Measurements from ENCODE around the gene IGF2BP2.
"Not testable (repeated sequence)": the region's sequence is repeated elsewhere in the genome, so short reads cannot be mapped to it uniquely, and the experiment has no call there.

Gene IGF2BP2

DNA sequence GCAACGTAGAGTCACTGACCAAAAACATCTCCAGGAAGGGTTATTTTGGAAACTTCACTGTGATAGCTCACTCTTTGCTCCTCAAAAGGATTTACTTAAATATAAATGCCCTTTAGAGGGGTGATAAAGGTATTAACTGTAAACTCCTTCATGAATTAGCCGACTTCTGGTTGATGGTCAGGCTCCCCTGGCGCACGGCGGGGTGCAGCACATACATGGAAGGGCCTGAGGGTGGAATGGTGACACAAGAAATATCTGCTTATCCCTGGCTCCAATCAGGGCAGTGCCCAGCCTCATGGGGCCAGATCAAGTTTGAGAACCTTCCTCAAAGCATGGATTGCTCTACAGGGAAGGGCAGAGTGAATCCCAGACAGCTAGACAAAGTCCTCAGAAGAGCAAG is 116.5 kb downstream of the IGF2BP2 start:
- FAIRE-seq: no peak

DNA sequence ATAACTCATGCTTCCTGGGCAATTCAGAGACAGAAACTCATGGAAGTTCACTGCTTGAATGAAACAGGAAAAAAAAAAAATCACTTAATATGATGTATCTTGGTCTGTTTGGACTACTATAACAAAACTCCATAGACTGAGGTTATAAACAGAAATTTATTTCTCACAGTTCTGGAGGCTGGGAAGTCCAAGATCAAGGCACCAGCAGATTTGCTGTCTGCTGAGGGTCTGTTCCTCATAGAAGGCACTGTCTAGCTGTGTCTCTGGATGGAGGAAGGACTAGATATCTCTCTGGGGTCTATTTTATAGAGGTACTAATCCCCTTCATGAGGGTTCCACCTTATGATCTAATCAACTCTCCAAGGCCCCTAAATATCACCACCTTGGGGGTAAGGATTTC is 119.3 kb downstream of the IGF2BP2 start:
- no peak for FAIRE-seq

DNA sequence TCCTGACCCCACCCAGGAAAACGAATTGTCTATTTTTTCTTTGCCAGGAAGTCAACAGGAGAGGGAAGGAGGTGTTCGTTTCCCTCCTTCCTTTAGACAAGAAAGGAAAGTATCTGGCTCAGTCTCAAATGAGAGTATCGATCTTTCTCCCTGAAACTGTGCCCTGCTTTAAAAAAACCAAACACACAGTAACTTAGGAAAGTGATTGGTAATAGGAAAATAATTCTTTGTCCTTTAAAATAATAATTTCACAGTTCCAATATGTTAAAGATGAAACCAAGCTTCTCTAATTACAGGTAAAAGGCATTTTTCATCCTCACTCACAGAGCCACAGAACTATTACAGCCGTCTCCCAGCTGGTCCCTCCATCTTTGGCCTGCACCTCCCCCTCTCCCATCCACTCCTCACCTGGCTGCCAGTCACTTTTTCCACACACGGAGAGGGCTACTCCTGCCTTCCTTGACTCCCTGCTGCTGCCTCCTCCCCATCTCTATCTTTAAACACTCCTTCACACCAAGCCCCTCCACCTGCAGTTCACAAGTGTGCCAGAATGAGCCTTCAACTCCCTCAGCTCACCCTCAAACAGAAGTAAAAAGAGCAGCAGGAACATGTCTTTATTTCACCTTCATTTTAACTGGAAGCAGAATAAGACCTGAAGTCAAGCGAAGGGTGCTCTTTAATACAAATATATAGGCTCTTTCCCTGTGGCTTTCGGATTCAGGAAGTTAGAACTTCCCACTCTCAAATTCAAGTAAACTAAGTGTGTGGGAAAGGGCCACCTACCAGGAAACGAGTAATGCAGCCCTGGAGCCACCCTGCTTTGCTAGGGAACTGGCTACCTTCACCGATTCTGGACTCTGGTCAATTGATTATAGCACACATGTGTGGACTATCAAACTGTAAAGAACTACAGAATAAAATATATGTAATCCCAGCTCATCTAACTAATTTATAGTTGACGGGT is 122.3 kb downstream of the IGF2BP2 start:
- FAIRE-seq: peak; percentile 97

DNA sequence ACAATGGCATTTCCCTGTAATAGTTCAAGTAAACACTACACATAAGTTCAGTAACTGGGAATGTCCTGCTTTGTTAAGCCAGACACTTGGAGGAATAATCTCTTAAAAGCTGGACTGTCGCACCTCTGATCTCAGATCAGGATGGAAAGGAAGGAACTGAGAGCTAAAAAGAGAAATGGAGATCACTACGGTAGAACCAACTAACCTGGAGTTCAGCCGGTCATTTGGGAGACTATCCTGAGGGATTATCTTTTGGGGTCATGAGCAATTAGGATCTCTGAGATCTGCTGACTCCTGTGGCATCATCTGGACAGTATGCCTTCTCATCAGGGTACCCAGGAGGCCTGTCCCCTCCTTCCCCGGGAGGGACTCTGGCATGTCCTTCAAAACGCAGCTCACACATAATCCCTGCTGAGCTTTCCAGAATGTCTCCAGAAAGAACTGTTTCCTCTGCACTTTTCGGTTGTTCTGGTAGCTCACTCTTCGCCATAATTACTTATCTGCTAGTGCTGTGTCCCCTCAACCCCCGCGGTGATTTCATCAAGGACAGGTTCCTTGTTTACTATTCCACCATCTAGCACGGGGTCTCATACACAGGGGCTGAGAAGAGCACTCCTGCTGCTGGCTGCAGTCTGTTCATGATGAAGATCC is 123.1 kb downstream of the IGF2BP2 start:
- FAIRE-seq: no peak

DNA sequence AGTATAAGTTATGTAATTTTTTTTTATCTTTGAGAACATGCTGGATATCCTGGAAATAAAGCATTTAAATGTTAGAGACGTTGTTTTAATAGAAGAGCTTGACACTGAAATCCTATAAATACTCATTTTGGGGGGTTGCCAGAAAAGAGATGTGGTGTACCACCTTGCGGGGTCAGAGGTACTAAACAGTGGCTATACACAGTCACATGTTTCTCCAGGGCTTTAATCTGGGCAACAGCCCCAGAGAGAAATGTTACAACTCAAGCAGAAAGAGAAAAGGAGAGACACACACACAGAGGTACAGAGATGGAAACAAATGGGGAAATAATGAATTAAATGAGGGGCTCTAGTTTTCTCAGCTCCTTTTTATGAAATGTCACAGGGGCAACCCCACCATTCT is 124.9 kb downstream of the IGF2BP2 start:
- no peak for FAIRE-seq

DNA sequence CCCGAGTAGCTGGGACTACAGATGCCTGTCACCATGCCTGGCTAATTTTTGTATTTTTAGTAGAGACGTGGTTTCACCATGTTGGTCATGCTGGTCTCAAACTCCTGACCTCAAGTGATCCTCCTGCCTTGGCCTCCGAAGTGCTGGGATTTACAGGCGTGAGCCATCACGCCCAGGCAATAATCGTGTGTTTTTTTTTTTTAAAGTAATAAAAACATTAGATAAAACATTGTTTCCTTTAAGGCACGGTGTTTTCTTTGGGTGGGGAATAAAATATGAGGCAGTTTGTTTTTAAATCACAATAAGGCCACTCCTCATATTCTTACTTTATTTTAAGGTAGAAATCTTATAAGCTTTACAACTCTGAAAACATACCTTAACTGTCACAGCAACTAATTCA is 127.6 kb downstream of the IGF2BP2 start:
- FAIRE-seq: peak; percentile 78

DNA sequence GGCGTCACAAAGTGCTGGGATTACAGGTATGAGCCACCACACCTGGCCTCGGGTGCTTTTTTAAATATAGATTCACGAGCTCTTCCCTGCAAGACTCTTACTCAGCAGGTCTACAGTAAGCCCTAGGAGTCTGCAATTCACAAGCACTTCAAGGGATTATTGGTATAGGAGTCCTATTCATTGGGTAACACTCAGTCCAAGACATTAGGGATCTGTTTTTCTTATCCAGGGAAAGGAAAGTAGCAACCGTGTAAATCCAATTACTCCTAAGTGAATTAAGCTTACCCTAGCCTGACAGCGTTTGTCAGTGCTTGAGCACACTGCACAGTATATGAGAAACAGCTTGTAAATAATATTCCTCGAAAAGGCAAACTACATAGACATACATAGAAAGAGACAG is 128.8 kb downstream of the IGF2BP2 start:
- peak; percentile 93 for FAIRE-seq

DNA sequence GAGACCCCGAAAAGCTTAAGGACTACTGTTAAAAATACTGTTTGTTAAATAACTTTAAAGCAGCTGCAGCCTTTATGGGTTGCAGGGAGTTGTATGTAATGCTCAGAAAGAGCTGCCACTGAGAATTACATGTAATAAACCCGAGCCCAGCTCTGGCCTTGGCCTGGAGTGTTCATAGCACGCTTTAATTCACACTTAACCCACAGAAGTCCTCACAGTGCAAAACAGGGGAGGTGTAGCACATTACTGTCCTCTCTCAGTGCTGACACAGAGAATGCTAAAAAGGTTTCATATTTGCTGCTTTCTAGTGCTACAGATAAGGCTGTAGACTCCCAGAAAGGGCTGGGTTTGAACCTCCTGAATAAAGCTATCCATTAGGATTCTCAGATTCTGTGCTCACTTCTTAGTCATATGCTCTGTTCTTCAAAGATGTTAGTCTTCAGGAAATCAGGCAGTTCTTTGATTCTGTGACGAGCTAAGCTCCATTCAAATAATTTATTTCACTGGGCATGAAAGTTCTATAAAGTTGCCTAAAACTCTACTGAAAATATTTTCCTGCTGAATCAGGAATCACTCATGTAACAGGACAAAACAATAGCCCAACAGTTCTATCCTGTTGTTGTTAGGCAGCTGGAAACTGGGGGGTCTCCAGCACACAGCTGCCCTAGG is 130.7 kb downstream of the IGF2BP2 start:
- peak; percentile 72 for FAIRE-seq

DNA sequence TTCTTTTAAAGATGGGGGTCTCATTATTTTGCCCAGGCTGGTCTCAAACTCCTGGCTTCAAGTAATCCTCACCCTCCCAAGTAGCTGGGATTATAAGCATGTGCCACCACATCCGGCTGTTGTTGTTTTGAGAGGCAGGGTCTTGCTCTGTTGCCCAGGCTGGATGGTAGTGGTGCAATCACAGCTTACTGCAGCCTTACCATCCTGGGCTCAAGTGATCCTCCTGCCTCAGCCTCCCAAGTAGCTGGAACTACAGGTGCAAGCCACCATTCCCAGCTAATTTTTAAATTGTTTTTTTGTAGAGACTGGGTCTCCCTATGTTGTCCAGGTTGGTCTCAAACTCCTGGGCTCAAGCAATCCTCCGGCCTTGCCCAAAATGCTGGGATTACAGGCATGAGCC is 133.2 kb downstream of the IGF2BP2 start:
- FAIRE-seq: no peak

DNA sequence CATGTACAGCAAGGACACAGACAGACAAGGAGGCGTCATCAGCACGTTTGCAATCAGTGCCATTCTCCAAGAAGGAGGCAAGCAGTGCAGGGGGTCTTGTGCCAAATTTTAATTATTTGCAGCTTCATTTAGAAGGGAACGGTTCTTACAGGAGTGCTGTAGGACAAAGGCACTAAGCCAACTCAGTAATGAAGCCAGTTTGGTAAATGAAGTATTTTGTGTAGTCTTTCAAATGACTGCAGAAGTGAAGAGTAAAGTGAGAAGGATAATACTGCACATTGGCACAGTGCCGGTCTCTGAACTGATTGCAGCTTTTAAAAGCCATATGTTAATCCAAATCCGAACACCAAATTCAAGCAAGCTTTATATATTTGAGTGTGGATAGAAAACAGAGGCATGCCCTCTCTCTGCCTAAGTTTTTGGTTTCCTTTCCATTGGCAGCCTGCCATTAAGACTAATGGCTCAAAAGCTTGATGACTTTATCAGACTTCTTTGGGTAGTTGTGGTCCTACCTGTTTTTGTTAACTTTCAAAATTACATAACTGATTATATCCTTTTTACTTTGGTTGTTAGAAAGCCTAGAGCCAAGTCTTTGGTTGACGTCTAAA is 137.5 kb downstream of the IGF2BP2 start:
- FAIRE-seq: peak; percentile 92

DNA sequence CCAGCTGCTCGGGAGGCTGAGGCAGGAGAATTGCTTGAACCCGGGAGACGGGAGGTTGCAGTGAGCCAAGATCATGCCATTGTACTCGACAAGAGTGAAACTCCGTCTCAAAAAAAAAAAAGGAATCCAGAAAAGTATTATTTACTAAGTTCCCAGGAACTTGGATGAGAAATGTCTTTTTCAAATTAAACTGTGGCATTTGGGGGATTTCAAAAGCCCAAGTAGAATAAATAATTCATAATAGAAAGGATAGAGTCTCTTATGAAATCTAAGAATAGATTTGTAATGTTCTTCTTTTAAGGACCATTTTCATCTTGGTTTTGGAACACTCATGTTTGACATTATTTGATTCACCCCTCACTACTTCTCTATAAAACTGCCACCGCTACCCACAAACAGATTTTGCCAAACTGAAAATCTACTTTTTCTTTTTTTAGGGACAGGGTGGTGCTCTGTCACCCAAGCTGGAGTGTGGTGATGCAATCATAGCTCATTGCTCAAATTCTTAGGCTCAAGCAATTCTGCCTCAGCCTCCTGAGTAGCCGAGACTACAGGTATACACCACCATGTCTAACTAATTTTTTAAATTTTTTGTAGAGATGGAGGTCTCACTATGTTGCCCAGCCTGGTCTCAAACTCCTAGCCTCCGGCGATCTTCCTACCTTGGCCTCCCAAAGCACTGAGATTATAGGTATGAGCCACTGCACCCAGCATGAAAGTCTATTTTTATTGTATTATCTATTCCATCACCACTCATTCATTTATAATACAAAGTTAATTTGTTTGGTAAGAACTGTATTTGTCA is 139.4 kb downstream of the IGF2BP2 start:
- FAIRE-seq: no peak

DNA sequence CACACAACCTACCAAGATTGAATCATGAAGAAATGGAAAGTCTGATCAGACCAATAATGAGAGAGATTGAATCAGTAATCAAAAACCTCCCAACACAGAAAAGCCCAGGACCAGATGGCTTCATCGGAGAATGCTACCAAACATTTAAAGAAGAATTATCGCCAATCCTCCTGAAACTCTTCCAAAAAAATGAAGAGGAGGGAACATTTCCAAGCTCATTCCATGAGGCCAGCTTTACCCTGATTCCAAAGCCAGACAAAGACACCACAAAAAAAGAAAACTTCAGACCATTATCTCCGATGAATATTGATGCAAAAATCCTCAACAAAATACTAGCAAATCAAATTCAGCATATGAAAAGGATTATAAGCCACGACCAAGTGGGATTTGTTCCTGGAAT is 144.6 kb downstream of the IGF2BP2 start:
- FAIRE-seq: peak; percentile 99

DNA sequence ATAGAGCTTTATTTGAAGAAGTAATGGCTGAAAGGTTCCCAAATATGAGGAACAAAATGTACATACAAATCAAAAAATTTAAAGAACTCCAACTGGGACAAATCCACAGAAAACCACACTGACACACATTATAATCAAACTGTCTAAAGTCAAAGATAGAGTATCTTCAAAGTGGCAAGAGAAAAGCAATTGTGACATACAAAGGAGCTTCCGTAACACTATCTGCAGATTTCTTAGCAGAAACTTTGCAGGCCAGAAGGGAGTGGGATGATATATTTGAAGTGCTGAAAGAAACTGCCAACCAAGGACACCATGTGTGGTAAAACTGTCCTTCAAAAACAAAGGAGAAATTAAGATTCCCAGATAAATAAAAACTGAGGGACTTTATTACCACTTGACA is 146.8 kb downstream of the IGF2BP2 start:
- FAIRE-seq: no peak

DNA sequence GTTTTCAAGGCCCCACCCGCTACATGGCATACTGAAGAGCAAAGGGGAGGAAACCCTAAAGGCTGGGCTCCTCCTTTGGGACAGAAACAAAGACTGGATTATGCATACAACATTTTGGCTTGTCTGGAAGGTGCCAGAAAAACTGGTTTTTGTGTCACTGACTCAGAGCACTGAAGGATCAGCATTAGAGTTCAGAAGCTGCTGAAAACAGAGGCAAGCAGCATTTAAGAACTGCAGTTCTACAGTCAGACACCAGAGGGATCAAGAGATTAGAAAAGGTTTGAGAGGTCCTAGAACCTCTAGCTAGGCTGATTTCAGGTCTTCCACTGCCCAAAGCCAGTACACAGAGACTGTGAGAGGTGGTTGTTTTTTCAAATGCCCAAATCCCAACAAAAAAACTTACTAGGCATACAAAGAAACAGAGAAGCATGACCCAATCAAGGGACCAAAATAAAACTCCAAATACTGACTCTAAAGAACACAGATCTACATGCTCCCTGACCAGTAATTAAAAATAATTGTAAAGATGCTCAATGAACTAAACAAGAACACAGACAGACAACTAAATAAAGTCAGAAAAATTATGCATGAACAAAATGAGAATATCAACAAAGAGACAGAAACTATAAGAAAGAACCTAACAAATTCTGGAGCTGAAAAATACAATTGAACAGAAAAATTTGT is 147.6 kb downstream of the IGF2BP2 start:
- peak; percentile 96 for FAIRE-seq

DNA sequence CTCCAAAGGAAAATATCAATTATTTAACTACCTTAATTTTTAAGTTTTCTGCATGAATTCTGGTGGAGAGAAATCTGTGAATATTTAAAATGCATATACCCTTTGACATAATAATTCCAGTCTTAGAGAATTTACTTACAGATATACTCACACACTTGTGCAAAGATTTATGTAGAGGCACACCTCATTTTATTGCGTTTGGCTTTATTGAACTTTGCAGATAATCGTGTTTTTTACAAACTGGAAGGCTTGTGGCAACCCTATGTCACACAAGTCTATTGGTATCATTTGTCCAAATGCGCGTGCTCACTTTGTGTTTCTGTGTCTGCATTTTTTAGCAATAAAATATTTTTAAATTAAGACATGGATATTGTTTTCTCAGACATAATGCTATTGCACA is 157.3 kb downstream of the IGF2BP2 start:
- no peak for FAIRE-seq

DNA sequence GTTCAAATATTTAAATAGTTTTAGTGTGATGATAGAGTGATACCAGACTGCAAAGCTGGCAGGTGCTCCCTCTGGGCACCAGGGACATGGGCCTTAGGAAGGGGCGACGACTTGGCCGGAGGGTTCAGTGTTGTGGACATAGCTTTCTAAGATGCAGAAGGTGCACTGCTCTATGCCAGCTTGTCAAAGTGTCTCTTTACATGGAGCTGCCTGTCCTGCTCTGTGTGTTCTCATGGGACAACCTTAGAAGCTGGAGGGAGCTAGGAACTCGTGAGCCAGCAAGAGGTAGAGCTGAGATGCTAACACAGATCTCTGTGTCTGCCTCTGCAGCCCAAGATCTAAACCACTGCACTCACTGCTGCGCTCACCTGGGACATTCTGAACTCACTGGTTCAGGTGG is 160.9 kb downstream of the IGF2BP2 start:
- no peak for FAIRE-seq

DNA sequence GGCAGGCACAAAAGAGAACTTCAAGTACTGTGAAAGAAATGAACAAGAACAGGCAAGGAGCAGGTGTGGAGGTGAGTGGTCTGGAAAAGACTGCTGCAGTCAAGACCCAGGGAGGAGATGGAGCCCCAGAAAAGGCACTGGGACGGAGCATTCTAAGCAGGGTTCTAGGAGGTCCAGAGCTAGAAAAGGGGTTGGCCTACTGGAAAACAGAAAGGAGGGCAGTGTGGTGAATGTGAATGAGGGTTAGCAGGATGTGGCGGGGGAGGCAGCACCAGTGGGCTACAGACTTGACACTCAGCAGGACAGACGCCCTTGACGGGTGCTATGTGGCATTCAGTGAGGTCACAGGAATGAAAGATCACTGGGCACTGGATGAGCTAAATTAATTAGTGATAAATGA is 163.1 kb downstream of the IGF2BP2 start:
- no peak for FAIRE-seq

DNA sequence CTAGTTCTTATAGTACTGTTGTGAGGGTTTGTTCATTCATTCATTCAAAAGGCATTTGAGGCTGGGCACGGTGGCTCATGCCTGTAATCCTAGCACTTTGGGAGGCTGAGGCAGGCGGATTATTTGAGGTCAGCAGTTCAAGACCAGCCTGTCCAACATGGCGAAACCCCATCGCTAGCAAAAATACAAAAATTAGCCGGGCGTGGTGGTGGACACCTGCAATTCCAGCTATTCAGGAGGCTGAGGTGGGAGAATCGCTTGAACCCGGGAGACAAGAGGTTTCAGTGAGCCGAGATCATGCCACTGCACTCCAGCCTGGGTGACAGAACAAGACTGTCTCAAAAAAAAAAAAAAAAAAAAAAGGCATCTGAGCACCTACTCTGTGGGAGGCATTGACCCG is 163.5 kb downstream of the IGF2BP2 start:
- FAIRE-seq: not testable (repeated sequence)

DNA sequence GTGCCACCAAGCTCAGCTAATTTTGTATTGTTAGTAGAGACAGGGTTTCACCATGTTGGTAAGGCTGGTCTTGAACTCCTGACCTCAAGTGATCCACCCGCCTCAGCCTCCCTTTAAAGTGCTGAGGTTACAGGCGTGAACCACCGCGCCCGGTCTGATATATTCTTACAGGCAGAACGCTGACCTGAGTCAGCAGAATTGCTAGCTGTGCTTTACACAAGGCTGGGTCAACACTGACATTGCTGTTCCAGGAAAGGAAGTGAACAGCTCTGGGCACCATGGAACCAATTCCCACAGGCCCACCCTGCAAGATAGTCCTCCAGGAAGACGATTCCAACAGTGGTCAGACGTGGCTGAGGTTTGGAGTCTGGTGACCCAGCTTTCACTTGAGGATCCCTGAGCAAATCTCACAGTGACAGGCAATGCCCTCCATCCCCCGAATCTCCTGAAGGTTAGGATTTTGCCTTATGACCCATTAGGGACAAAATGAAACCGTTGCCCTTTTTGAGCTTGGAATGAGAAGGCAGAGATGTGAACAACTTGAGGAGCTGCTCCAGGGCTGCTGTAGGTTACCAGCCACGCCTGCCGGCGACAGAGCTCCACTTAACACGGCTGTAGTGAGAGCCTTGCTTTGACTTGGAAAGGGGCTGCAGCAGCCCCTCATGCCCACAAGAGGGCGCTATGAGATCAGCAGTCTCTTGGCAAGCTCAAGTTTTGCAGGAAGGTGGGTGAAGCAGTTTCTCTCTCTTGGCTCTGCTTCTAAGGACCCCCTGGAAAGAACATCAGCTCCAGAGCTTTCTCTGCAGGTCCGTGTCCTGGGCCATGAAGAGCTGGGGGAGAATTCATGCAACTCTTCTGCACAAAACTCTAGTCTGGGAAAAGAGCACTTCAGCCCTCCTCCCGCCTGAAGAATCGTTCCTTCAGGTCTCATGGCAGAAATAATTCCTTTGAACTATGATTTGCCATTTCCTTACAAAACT is 164.6 kb downstream of the IGF2BP2 start:
- FAIRE-seq: peak; percentile 87

DNA sequence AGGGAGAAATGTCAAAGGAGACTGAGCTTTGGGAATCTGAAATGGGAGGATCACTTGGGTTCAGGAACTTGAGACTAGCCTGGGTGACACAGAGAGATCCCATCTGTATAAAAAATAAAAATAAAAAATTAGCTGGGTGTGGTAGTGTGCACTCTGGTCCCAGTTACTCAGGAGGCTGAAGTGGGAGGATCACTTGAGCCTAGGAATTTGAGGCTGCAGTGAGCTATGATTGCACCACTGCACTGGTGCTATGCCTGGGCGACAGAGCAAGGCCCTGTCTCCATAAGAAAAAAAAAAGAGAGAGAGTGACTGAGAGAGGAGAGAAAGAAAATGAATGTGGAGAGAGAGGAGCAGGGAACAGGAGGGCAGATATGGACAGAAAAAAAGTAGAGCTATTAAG is 165.9 kb downstream of the IGF2BP2 start:
- no peak for FAIRE-seq

DNA sequence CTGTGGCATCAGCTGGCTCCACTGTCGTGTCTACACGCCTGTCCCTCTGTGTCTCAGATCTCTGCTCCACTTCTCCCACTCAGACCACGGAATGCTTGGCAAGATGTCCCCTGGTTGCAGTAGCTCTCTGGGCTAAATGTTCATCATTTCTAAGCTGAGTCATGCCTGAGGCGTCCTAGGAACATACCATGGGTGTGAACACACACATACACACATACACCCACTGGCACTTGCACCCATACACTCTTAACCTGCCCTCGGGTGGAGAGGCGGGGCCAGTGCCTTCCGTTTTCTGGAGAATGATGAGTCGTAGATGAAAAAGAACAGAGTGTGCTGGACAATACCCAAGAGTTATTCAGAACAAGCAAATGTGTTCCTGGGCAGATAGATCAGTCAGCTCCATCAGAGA is 166.3 kb downstream of the IGF2BP2 start:
- FAIRE-seq: no peak

Measured in A204.1 (cell line).